Measurements from ENCODE around the gene HPS5. TPM values are rescaled to one million over a fixed set of nuclear protein-coding genes. Genes with fewer than 3 reads are reported as not detected.

Gene HPS5
- total and polyA plus RNA-seq, 2 of the 4 experiments (the other 2 are of a cell fraction): 7.9 to 28.3 TPM

GRCh38 chr11:18261721-18262120 is 60.2 kb downstream of the HPS5 start:
- TF ChIP-seq CEBPB (IDR thresholded peaks at IDR 0.05; ENCODE audit: low read depth, low read length) (no peak), USF2 (IDR thresholded peaks at IDR 0.05; ENCODE audit: low read depth, low read length) (no peak), CTCF (conservative IDR thresholded peaks at IDR 0.05; ENCODE audit: low read depth, low read length) (no peak), RFX5 (IDR thresholded peaks at IDR 0.05; ENCODE audit: low read depth, low read length) (no peak), POLR2A (IDR thresholded peaks at IDR 0.05; ENCODE audit: low read depth, low read length) (no peak), ELK1 (IDR thresholded peaks at IDR 0.05; ENCODE audit: borderline replicate concordance, low read depth, low read length) (no peak), NFE2L2 (IDR thresholded peaks at IDR 0.05; ENCODE audit: low read depth, low read length) (no peak), CHD1 (IDR thresholded peaks at IDR 0.05; ENCODE audit: low read depth, low read length) (no peak), SMC3 (IDR thresholded peaks at IDR 0.05; ENCODE audit: low read depth, low read length) (no peak), RCOR1 (IDR thresholded peaks at IDR 0.05; ENCODE audit: insufficient replicate concordance, low read length) (no peak), BHLHE40 (IDR thresholded peaks at IDR 0.05; ENCODE audit: low read depth, low read length) (no peak), RAD21 (IDR thresholded peaks at IDR 0.05; ENCODE audit: low read length) (no peak), MXI1 (IDR thresholded peaks at IDR 0.05; ENCODE audit: borderline replicate concordance, low read depth, low read length) (no peak), MAFK (IDR thresholded peaks at IDR 0.05; ENCODE audit: low read depth, low read length) (no peak)
- ATAC-seq (ENCODE audit: low read depth): no peak
- intact Hi-C loops (cut with micrococcal nuclease) (no loop called here), in situ Hi-C loops (cut with MboI; ENCODE audit: low sequenced_read_pairs) (no loop called here), dilution Hi-C loops (cut with HindIII; ENCODE audit: low sequenced_read_pairs, unreplicated experiment) (no loop called here)
- Histone ChIP-seq H3K14ac (replicated peaks; ENCODE audit: low read depth, low read length) (no peak overlapping the region), H3K4me3 (ENCODE audit: insufficient read depth, low read depth, low read length) (no peak overlapping the region), H3K27ac (ENCODE audit: insufficient read depth, low read length) (no peak overlapping the region), H3K9me1 (ENCODE audit: insufficient read depth, low read length) (no peaks in the 10 kb centered on the region), H3K4ac (ENCODE audit: low read depth, low read length) (no peak overlapping the region), H2AK9ac (replicated peaks; ENCODE audit: low read depth, low read length, poor library complexity) (no peak overlapping the region), H2BK15ac (ENCODE audit: low read depth, low read length) (no peak overlapping the region), H3K4me2 (ENCODE audit: low read depth, low read length) (no peak overlapping the region), H4K20me1 (ENCODE audit: insufficient read depth, low read length) (no peaks in the 10 kb centered on the region), H3K79me1 (ENCODE audit: low read depth in 1 of 2, low read length in 2 of 2) (no peaks in the 10 kb centered on the region), H3K27me3 (ENCODE audit: control insufficient read depth, insufficient read depth, low read length) (peaks cover 14% of the 10 kb centered on the region), H2BK20ac (ENCODE audit: low read depth, low read length) (no peak overlapping the region), H3K23ac (ENCODE audit: low read depth, low read length) (no peak overlapping the region), H3K4me1 (ENCODE audit: control insufficient read depth, insufficient read depth, low read length) (no peaks in the 10 kb centered on the region), H3K9me3 (ENCODE audit: control insufficient read depth, insufficient read depth, low read length) (no peaks in the 10 kb centered on the region), H3K9ac (ENCODE audit: low read depth, low read length) (no peak overlapping the region), H4K8ac (ENCODE audit: low read depth in 2 of 2, low read length in 2 of 2) (no peak overlapping the region), H2BK120ac (ENCODE audit: low read depth, low read length) (no peak overlapping the region), H2AK5ac (ENCODE audit: low read depth, low read length) (no peak overlapping the region), H2AFZ (replicated peaks; ENCODE audit: low read length, poor library complexity) (no peak overlapping the region), H4K91ac (ENCODE audit: insufficient read depth, low read depth, low read length) (no peak overlapping the region), H3K18ac (ENCODE audit: low read depth, low read length) (no peak overlapping the region), H3K36me3 (ENCODE audit: control insufficient read depth, insufficient read depth, low read length) (no peaks in the 10 kb centered on the region), H4K5ac (ENCODE audit: low read depth, low read length) (no peak overlapping the region), H2BK5ac (ENCODE audit: low read depth, low read length, poor library complexity, severe bottlenecking) (no peak overlapping the region), H3K56ac (ENCODE audit: extremely low read depth, insufficient read depth, low read length) (no peak overlapping the region)
- DNase-seq: no peak
- WGBS, 2 experiments (ENCODE audit: extremely low coverage in 2 of 2, insufficient read length in 1 of 2): no CpG with 5 or more reads among the region's 14 CpGs
- ChIA-PET CTCF (no interaction called here), POLR2A (ENCODE audit: unreplicated experiment) (no interaction called here)
- no TSS peak for BruUV-seq (replicated peaks)
